Measurements from ENCODE around the gene BRF1. TPM values are rescaled to one million over a fixed set of nuclear protein-coding genes. Genes with fewer than 3 reads are reported as not detected.

Gene BRF1
- total RNA-seq, 1 experiment from 2014 or later: 41.2 TPM

- CTCF ChIA-PET: no interaction called here
Observed at GRCh38 chr14:105332350-105332874, 31.6 kb upstream of the BRF1 start.

More at GRCh38 chr14:105332350-105332874, 31.6 kb upstream of the BRF1 start:
- Histone ChIP-seq H3K27me3 (ENCODE audit: insufficient read depth, low read length) (no peaks in the 10 kb centered on the region), H3K79me2 (ENCODE audit: insufficient read depth, low read length) (peaks cover 53% of the 10 kb centered on the region), H2AFZ (ENCODE audit: low read depth, low read length, poor library complexity, severe bottlenecking) (no peak overlapping the region), H3K9ac (ENCODE audit: low read length) (no peak overlapping the region), H3K27ac (ENCODE audit: low read depth, low read length) (no peak overlapping the region), H3K4me3 (replicated peaks in 1 of 2; ENCODE audit: low read depth in 1 of 2, low read length in 2 of 2) (no peak overlapping the region), H4K20me1 (ENCODE audit: insufficient read depth) (no peaks in the 10 kb centered on the region), H3K4me2 (ENCODE audit: low read length) (no peak overlapping the region), H3K4me1 (ENCODE audit: control insufficient read depth in 1 of 2, insufficient read depth in 2 of 2, low read length in 2 of 2) (peaks cover 17 to 20% of the 10 kb centered on the region in 2 experiments; a peak in 3 of 4 replicates), H3K36me3 (ENCODE audit: control insufficient read depth in 1 of 2, insufficient read depth in 2 of 2, low read length in 2 of 2) (no peaks in the 10 kb centered on the region), H3K9me3 (ENCODE audit: control insufficient read depth in 1 of 2, insufficient read depth in 1 of 2, low read depth in 1 of 2, low read length in 2 of 2) (no peaks in the 10 kb centered on the region), H3K9me2 (ENCODE audit: insufficient read depth) (no peaks in the 10 kb centered on the region)
- no TSS peak for BruUV-seq (replicated peaks)
- ATAC-seq (no peak), DNase-seq (ENCODE audit: low read depth, low spot score) (no peak)
- intact Hi-C loops (cut with micrococcal nuclease): no loop called here
- ChIA-PET RAD21 (ENCODE audit: low non-redundant PET in 1 of 2, low total read pairs in 2 of 2, uncharacterized antibody in 2 of 2, unreplicated experiment in 2 of 2) (no interaction called here), POLR2A (no interaction called here)
- TF ChIP-seq CTCF (IDR thresholded peaks at IDR 0.05 in 2 of 3, conservative IDR thresholded peaks at IDR 0.05 in 1 of 3; ENCODE audit: borderline replicate concordance in 1 of 3, insufficient read depth in 1 of 3, low read depth in 2 of 3, low read length in 2 of 3) (no peak), CBX3 (IDR thresholded peaks at IDR 0.05; ENCODE audit: low read depth) (no peak), CEBPB (IDR thresholded peaks at IDR 0.05; ENCODE audit: low read depth) (no peak), SRF (IDR thresholded peaks at IDR 0.05; ENCODE audit: low read depth) (no peak), ZFX (IDR thresholded peaks at IDR 0.05) (no peak), EZH2 (IDR thresholded peaks at IDR 0.05) (no peak), TCF7L2 (IDR thresholded peaks at IDR 0.05; ENCODE audit: borderline replicate concordance, extremely low read depth, insufficient read depth, insufficient read length) (no peak)

Measured in HCT116 (cell line).